Fibroblast of lung (primary cell): ENCODE data around the gene GUCY2D. TPM values are rescaled to one million over a fixed set of nuclear protein-coding genes. Genes with fewer than 3 reads are reported as not detected.

Experiments
- DNase-seq, 2 donors: peaks; one replicate each; pipeline versions ENCODE4 v3.0.0 to v3.0.0-alpha.2; 2010; ENCODE audit warnings: low read depth in 2 of 2
- H2AFZ ChIP-seq: 2 replicates; pipeline ENCODE4 v1.5.1; 2012; ENCODE audit warnings: low read length, control low read depth, inconsistent platforms
- H3K27ac ChIP-seq: 2 replicates; pipeline ENCODE4 v1.5.1; 2011; ENCODE audit warnings: low read length, control low read depth; ENCODE audit not compliant: insufficient read depth
- H3K27me3 ChIP-seq: 2 replicates; pipeline ENCODE4 v1.5.1; 2011; ENCODE audit warnings: mild to moderate bottlenecking, low read length; ENCODE audit not compliant: control insufficient read depth, insufficient read depth
- H3K36me3 ChIP-seq: 2 replicates; pipeline ENCODE4 v1.5.1; 2011; ENCODE audit warnings: low read length; ENCODE audit not compliant: control insufficient read depth, insufficient read depth
- H3K4me1 ChIP-seq: 2 replicates; pipeline ENCODE4 v1.5.1; 2011; ENCODE audit warnings: low read length; ENCODE audit not compliant: control insufficient read depth, insufficient read depth; ENCODE audit errors: extremely low read depth
- H3K4me2 ChIP-seq: 2 replicates; pipeline ENCODE4 v1.5.1; 2011; ENCODE audit warnings: low read length, control low read depth; ENCODE audit not compliant: insufficient read depth; ENCODE audit errors: extremely low read depth
- H3K4me3 ChIP-seq, 4 experiments: fragments of 200-600 bp in 1 of 4; sonication (generic) in 1 of 4; replicated peaks in 1 of 4; 2 replicates each; pipeline ENCODE4 v1.5.1; 2011 to 2016; ENCODE audit warnings: low read length in 4 of 4, low read depth in 3 of 4, mild to moderate bottlenecking in 3 of 4, control low read depth in 2 of 4, inconsistent platforms in 1 of 4, mixed read lengths in 1 of 4; ENCODE audit not compliant: insufficient read depth in 1 of 4; ENCODE audit errors: control extremely low read depth in 1 of 4
- H3K79me2 ChIP-seq: 2 replicates; pipeline ENCODE4 v1.5.1; 2012; ENCODE audit warnings: mild to moderate bottlenecking, low read length, inconsistent platforms; ENCODE audit not compliant: control insufficient read depth, insufficient read depth
- H3K9ac ChIP-seq: 2 replicates; pipeline ENCODE4 v1.5.1; 2011; ENCODE audit warnings: mild to moderate bottlenecking, low read length, control low read depth; ENCODE audit not compliant: insufficient read depth
- H3K9me3 ChIP-seq: 2 replicates; pipeline ENCODE4 v1.5.1; 2012; ENCODE audit warnings: low read depth, low read length; ENCODE audit not compliant: control insufficient read depth, insufficient read depth
- H4K20me1 ChIP-seq: 2 replicates; pipeline ENCODE4 v1.5.1; 2011; ENCODE audit warnings: low read length; ENCODE audit not compliant: control insufficient read depth, insufficient read depth; ENCODE audit errors: extremely low read depth
- EZH2 ChIP-seq: IDR thresholded peaks from 2 replicates; pipeline ENCODE4 v1.5.1; 2012; ENCODE audit warnings: low read length, control low read depth, mild to moderate bottlenecking; ENCODE audit errors: missing control alignments
- polyA plus RNA-seq, 2 donors: library from polyadenylated mRNA; depleted of rRNA in 1 of 2; stranded (reverse) in 1 of 2; unstranded in 1 of 2; fragments of >200 nt; gene quantifications; 2 replicates each; pipeline ENCODE4 v1.2.1, GENCODE V29; 2011 to 2012; ENCODE audit warnings: missing spikeins in 1 of 2
- total RNA-seq: library from RNA; depleted of rRNA; stranded (reverse); fragments of >200 nt; gene quantifications from 2 replicates; pipeline ENCODE4 v1.2.1, GENCODE V29; 2014
- TF ChIP-seq, protein P1 (sequence below), 2 donors: IDR thresholded peaks in 1 of 2; conservative IDR thresholded peaks in 1 of 2; 1 replicate in 1 of 2; 2 replicates in 1 of 2; pipeline ENCODE4 v1.5.1; 2011 to 2012; ENCODE audit warnings: low read length in 2 of 2, control low read depth in 1 of 2, inconsistent platforms in 1 of 2, low read depth in 1 of 2, mild to moderate bottlenecking in 1 of 2

The GUCY2D gene
- total and polyA plus RNA-seq, 2 donors (not counting 1 experiment from before 2014, with no cell fraction given) = not detected

DNA sequence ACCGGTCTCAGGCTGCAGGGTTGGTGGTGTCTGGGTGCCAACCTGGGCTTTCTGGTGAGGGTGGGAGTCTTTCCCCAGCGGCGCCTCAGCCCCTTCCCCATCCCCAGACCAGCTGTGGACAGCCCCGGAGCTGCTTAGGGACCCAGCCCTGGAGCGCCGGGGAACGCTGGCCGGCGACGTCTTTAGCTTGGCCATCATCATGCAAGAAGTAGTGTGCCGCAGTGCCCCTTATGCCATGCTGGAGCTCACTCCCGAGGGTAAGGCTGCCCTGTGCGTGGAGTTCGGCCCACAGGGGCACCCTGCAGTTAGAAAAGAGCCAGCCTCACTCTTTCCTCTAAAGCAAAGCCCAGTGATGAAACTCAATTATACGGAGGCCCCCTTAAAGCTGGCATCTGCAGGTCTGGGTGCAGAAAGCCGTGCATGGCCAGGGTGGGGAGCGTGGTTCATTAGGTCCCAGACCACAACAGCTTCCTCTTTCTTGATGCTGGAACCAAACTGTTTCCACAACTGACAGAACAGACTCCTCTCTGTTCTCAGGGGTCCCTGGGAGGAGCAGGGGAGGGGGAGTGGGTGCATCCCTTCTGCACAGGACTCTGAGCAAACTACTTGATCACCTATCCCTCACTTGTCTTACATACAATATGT lies 10.7 kb downstream of the GUCY2D start:
- Histone ChIP-seq H3K79me2 (no peaks in the 10 kb centered on the region), H3K27ac (no peak overlapping the region), H3K27me3 (peaks cover 20% of the 10 kb centered on the region), H3K9ac (no peak overlapping the region), H3K4me2 (no peak overlapping the region), H4K20me1 (no peaks in the 10 kb centered on the region), H2AFZ (no peak overlapping the region), H3K4me3 (no peak overlapping the region), H3K4me1 (no peaks in the 10 kb centered on the region), H3K9me3 (no peaks in the 10 kb centered on the region), H3K36me3 (no peaks in the 10 kb centered on the region)
- TF ChIP-seq EZH2 = no peak
- TF ChIP-seq, protein P1, sequence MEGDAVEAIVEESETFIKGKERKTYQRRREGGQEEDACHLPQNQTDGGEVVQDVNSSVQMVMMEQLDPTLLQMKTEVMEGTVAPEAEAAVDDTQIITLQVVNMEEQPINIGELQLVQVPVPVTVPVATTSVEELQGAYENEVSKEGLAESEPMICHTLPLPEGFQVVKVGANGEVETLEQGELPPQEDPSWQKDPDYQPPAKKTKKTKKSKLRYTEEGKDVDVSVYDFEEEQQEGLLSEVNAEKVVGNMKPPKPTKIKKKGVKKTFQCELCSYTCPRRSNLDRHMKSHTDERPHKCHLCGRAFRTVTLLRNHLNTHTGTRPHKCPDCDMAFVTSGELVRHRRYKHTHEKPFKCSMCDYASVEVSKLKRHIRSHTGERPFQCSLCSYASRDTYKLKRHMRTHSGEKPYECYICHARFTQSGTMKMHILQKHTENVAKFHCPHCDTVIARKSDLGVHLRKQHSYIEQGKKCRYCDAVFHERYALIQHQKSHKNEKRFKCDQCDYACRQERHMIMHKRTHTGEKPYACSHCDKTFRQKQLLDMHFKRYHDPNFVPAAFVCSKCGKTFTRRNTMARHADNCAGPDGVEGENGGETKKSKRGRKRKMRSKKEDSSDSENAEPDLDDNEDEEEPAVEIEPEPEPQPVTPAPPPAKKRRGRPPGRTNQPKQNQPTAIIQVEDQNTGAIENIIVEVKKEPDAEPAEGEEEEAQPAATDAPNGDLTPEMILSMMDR (conservative IDR thresholded peaks at IDR 0.05 in 1 of 2, IDR thresholded peaks at IDR 0.05 in 1 of 2; ENCODE audit: low read depth in 1 of 2, low read length in 2 of 2) = no peak
- no peak for DNase-seq

DNA sequence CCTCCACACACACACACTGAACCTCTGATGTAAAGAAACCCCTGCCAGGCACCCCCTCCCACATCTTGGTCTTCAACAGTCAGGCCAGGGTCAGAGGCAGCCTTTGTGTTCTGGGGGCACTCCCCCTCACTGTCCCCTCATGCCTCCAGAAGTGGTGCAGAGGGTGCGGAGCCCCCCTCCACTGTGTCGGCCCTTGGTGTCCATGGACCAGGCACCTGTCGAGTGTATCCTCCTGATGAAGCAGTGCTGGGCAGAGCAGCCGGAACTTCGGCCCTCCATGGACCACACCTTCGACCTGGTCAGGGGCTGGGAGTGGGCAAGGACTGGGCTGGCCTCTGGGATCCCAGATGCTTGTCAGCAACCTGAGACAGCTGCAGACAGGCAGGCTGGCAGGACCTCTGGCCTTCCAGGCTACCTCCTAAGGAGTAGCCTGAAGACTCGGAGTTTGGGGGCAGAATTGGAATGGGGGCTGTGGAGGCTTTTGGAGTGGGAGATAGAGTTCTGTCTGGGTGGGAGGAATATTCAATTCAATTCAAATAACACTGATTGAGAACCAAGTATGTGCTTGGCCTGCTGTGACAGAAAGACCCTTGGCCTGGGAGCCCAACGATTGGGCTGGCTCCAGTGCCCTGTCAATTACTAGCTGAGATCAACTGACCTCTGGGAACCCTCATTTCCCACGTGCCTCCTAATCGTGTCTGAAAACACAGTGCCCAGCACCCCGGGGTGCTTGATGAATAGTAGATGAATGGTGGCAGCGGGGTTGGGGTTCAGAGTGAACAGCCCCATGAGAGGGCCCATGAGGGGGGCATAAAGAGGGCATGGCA lies 11.5 kb downstream of the GUCY2D start:
- TF ChIP-seq, protein P1 (conservative IDR thresholded peaks at IDR 0.05 in 1 of 2, IDR thresholded peaks at IDR 0.05 in 1 of 2; ENCODE audit: low read depth in 1 of 2, low read length in 2 of 2) = no peak
- no peaks in the 10 kb centered on the region for H4K20me1 ChIP-seq
- H3K27me3 ChIP-seq = peaks cover 18% of the 10 kb centered on the region
- no peaks in the 10 kb centered on the region for H3K9me3 ChIP-seq
- H3K4me2 ChIP-seq = no peak overlapping the region
- no peak for DNase-seq
- no peak overlapping the region for H3K9ac ChIP-seq
- no peak overlapping the region for H3K4me3 ChIP-seq
- H3K79me2 ChIP-seq = no peaks in the 10 kb centered on the region
- H3K4me1 ChIP-seq = no peaks in the 10 kb centered on the region
- H3K27ac ChIP-seq = no peak overlapping the region
- H3K36me3 ChIP-seq = no peaks in the 10 kb centered on the region
- H2AFZ ChIP-seq = no peak overlapping the region

DNA sequence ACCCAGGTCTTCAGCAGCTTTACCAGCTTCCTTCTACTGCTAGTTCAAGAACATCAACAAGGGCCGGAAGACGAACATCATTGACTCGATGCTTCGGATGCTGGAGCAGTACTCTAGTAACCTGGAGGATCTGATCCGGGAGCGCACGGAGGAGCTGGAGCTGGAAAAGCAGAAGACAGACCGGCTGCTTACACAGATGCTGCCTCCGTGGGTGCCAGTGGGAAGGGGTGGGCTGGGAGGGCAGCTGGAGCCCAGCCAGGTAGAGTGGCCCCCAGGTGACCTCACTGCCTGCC lies 12.1 kb downstream of the GUCY2D start:
- Histone ChIP-seq H3K36me3 (no peaks in the 10 kb centered on the region), H3K27me3 (peaks cover 18% of the 10 kb centered on the region), H3K4me3 (no peak overlapping the region), H3K27ac (no peak overlapping the region), H3K9me3 (no peaks in the 10 kb centered on the region), H3K9ac (no peak overlapping the region), H2AFZ (no peak overlapping the region), H3K79me2 (no peaks in the 10 kb centered on the region), H4K20me1 (no peaks in the 10 kb centered on the region), H3K4me1 (no peaks in the 10 kb centered on the region), H3K4me2 (no peak overlapping the region)
- no peak for DNase-seq
- TF ChIP-seq, protein P1 (conservative IDR thresholded peaks at IDR 0.05 in 1 of 2, IDR thresholded peaks at IDR 0.05 in 1 of 2; ENCODE audit: low read depth in 1 of 2, low read length in 2 of 2) = no peak
- no peak for TF ChIP-seq EZH2
